HG03175 (cell line): Measurements from ENCODE around the gene BCAR1.
"Not testable (repeated sequence)": the region's sequence is repeated elsewhere in the genome, so short reads cannot be mapped to it uniquely, and the experiment has no call there.

ENCODE experiments used
- ATAC-seq: cut with Tn5 transposase; IDR thresholded peaks from one replicate; pipeline ENCODE4 v1.9.1; 2021; ENCODE audit warnings: mild to moderate bottlenecking, moderate library complexity; ENCODE audit not compliant: unreplicated experiment

The BCAR1 gene

GRCh38 chr16:75205961-75206748 lies 45.3 kb downstream of the BCAR1 start:
- ATAC-seq, result not testable (repeated sequence)

- ATAC-seq, result not testable (repeated sequence)
Observed at GRCh38 chr16:75205438-75205837, 46.0 kb downstream of the BCAR1 start.

DNA sequence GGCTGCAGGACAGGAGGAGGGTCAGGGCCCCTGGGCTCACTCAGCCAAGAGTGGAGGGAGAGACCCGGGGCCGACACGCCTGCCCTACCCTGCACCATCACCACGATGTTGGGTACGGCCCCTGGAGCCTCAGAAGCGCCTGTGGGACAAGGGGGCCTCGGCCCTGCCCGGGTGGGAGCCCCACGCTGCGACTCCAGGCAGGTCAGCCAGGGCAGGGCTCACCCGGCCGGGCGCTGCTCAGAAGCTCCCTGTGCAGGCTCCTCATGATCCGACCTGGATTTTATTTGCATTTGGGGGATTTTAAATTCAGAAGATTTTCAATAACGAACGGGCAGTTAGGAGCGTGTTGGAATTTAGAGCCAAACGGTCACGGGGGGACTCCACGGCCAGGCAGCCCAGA lies 46.5 kb downstream of the BCAR1 start:
- ATAC-seq, result not testable (repeated sequence)

- ATAC-seq, result no peak
Observed at GRCh38 chr16:75204410-75204758, 47.0 kb downstream of the BCAR1 start.

DNA sequence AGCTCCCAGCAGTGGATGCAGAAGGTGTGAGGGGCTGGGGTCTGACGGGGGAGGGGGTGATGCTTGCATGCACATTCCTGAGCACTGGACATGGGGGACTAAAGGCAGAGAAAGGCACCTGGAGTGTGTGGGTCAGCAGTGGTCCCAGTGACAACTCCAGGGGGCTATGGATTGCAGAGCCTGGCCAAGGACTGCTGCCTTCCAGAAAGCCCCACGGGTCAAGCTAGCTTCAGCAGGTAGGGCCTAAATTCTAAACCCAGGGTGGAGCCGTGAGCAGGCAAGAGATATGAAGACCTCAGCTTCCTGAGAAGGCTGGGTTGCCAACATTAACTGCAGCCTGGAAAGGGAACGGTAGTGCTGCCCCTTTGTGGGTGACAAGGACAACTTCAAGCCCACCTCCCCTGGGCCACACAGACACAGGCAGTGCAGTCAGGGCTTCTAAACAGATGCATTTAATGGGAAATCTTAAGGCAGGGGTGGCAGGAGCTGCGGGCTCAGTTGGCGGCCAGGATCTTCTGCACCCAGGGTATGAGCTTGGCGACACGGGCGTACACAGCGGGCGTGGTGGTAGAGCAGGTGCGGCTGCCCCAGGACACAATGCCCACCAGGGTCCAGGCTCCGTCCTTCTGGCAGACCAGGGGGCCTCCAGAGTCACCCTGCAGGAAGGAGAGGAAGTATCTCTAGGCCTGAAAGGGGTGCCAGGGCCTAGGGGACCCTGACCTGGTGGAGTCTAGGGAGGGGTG lies 47.6 kb downstream of the BCAR1 start:
- no peak for ATAC-seq

DNA sequence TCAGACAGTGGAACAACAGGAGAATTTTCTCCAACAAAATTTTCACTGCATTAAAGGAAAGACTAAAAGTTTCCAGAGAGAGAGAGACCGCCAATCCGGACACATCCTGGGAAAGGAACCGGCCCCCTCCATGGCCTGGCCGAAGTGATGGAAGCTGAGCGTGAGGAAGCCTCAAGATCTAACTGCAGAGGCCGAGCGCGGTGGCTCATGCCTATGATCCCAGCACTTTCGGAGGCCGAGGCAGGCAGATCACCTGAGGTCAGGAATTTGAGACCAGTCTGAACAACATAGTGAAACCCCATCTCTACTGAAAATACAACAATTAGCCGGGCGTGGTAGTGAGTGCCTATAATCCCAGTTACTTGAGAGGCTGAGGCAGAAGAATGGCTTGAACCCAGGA lies 48.3 kb downstream of the BCAR1 start:
- no peak for ATAC-seq

- ATAC-seq, result no peak
Observed at GRCh38 chr16:75202069-75202590, 49.3 kb downstream of the BCAR1 start.

DNA sequence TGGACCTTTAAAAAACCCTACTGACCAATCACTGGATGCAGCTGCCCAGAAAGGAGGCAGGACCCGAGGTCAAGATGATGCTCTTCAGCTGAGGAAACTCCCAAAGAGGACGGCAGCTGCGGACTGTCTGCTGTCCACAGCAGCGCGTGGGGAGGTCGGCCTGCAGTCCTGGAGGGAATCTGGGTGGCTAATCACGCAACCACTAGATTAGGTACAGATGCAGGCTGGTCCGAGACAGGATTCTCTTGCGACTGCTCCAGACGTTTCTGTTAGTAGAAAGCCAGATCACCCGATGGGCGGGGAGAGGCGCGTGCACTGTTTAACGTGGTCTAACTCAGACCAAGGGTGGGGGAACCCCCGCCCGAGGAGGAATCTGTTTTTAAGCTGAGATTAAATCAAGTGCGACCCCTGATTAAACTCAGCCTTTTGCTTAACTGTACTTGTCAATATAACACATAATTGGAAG lies 53.3 kb downstream of the BCAR1 start:
- no peak for ATAC-seq

DNA sequence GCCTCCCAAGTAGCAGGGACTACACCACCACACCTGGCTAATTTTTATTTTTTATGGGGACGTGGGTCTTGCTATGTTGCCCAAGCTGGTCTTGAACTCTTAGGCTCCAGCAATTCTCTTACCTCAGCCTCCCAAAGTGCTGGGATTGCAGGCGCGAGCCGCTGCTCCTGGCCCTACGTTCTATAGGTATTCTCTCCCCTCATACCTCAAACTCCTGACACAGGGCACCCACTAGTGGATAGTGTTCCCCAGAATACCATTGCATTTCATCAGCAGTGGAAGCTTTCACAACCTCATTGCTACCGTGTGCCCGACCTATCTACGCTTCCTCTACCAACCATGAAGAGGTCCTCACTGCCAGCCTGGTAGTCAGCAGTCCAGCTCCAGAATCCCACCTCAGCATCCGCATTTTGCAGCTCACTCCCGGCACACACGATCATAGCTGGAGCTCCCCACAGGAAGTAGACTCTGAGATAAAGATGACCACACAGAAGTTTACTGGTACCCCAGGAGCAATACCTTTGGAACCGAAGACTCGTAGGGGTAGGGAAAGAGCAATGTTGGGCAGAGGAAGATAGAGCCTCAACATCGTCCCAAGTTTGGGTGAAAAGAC lies 53.8 kb downstream of the BCAR1 start:
- no peak for ATAC-seq

DNA sequence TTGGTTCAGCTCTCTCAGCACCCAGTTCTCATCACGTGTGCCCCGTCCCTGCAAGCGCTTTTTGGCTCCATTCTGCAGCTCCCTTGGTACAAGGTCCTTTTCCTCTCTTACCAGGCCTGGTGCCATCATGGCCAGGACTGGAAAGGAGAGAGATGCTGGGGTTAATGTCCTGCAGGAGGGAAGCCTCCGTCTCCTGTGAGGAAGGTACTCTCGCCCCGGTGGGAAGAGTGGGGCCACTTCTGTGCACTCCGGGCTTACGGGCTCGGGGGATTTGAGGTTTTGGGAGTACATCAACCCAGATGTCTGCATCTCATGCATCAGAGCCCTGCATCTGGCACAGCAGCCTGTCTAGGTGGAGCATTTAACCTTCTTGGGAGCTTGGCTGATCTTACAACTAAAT lies 54.6 kb downstream of the BCAR1 start:
- no peak for ATAC-seq

DNA sequence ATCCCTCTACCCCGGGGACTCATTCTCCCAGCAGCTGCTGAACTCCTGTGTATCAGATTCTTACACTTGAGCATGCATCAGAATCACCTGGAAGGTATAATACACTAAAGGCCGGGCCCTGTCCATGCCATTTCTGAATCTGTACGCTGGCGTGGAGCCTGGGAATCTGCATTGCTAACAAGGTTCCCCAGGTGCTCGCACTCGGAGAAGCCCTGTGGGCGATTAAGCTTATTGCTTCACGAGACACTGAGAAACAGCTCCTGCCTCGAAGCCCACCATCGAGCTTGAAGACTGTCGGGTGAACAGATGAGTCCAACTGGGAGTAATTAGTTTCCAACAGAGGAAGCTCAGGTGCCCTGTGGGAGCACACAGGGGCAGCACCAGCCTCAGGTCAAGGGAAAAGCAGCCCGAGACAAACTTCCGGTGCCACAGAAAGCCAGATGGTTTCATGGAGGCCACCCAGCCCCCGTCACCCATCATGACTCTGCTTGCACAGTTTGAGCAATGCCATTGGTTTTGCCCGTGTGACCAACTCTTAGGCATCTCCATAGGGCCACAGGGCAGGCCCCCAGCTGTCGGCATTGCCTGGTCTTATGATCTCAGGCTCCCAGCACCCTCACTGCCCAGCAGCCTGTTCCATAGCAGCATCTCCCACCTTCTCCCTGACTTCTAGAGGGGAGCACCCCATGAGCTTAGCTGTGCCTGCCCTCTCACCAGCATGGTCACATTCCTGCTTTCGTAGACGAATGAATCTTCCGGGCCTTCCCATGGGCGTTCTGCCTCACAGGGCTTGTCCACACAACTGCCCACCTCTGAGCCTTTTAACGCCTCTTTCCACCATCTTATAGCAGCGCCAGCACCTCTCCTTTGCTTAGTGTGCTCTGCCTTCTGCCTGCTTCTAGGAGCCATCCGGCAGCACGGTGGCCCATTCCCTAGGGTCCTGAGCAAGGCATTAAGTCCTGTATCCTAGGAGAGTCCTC lies 55.3 kb downstream of the BCAR1 start:
- ATAC-seq, result no peak

DNA sequence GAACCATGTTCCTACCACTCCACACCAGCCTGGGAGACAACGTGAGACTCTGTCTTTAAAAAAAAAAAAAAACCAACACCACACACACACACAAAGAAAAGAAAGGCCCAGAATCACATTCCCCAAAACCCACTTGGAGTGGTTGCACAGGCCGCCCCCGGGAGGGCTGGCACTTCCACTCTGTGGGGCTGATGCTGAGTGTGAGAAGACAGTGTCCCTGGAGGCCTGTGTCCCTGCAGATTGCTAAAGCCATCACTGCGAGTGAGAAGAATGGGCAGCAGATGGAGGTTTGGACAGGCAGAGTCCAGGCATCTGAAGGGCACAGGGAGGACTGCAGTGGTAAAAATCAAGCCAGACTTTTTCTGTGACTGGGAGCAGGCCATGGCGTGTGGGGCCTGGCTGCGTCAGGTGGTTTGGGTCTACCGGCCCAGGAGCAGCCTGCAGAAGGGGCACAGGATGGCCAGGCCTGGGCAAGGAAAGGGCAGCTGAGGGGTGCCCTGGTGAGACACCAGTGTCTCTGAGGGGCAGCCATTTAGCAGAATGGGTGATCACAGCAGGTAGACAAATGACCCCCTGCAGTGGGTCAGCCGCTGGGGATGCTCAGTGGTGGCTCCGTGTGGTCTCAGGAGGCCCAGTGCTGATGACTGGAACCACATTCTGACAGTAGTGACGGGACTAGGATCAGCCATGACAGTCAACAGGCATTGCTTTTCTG lies 57.5 kb downstream of the BCAR1 start:
- ATAC-seq, result no peak

DNA sequence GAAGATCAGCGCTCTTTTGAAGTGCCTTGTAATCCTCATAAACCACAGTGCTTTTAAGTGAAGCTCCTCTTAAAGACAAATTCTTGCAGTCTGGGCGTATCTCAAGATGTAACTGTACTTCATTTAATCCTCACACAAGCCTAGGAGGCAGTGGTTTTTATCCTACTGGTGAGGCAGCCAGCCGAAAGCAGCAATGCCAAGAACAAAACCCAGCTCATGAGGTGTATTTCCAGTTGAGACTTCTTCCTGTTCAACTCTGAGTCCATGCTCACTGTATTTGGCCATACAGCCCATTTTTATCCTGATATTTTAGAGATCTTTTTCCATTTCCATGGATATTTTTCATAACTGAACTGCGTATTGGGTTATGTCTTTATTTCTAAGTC lies 58.2 kb downstream of the BCAR1 start:
- ATAC-seq, result no peak

DNA sequence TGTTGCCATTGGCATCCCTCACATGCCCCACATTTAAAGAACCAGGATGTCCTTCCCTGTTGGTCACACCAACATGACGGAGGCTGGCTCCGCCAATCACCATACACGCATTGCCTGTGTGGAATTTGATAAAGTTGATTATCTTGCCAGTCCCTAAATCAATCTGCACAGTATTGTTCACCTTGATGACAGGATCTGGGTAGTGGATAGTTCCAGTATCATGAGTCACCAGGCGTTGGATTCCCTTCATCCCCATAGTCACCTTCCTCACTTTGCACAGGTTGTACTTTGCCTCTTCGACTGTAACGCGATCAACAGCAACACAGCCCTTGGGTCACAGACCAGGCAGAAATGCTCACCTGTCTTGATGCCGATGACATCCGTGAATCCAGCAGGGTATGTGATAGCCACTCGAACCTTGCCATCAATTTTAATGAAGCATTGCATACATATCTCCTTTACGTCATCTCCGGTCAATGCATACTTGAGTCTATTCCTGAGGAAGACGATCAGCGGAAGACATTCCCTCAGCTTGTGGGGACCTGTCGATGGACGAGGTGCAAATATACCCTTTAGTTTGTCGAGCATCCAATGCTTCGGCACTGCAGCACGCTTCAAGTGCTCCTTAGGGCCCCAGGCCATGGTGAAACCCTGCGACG lies 58.7 kb downstream of the BCAR1 start:
- no peak for ATAC-seq

GRCh38 chr16:75189638-75190245 lies 61.7 kb downstream of the BCAR1 start:
- ATAC-seq, result no peak

GRCh38 chr16:75188832-75189477 lies 62.5 kb downstream of the BCAR1 start:
- ATAC-seq, result no peak

- ATAC-seq, result no peak
Observed at GRCh38 chr16:75181630-75182029, 69.8 kb downstream of the BCAR1 start.

- ATAC-seq, result no peak
Observed at GRCh38 chr16:75179208-75179607, 72.2 kb downstream of the BCAR1 start.
